ENCODE data around the gene HDHD3.
"Not testable (repeated sequence)": the region's sequence is repeated elsewhere in the genome, so short reads cannot be mapped to it uniquely, and the experiment has no call there.

HDHD3 gene
- long read RNA-seq, donor 1, transcript HDHD3-202 (3 exons, 1,497 nt) = major isoform, 14 of 28 reads
- long read RNA-seq, donor 1, transcript HDHD3-203 (3 exons, 913 nt) = minor isoform, 11 of 28 reads
- long read RNA-seq, donor 1, partial matches to known transcripts = 0 of 28 reads
- long read RNA-seq, donor 1, other reads (novel, unspliced or antisense) = 0 of 28 reads
- long read RNA-seq, donor 2, transcript HDHD3-202 (3 exons, 1,497 nt) = major isoform, 16 of 23 reads
- long read RNA-seq, donor 2, transcript HDHD3-203 (3 exons, 913 nt) = minor isoform, 7 of 23 reads
- long read RNA-seq, donor 2, partial matches to known transcripts = 0 of 23 reads
- long read RNA-seq, donor 2, other reads (novel, unspliced or antisense) = 0 of 23 reads
- long read RNA-seq, donor 3, transcript HDHD3-203 (3 exons, 913 nt) = minor isoform, 5 of 16 reads
- long read RNA-seq, donor 3, transcript HDHD3-202 (3 exons, 1,497 nt) = major isoform, 7 of 16 reads
- long read RNA-seq, donor 3, partial matches to known transcripts = 0 of 16 reads
- long read RNA-seq, donor 3, other reads (novel, unspliced or antisense) = 0 of 16 reads
- long read RNA-seq, donor 4, transcript HDHD3-202 (3 exons, 1,497 nt) = major isoform, 9 of 15 reads
- long read RNA-seq, donor 4, partial matches to known transcripts = 0 of 15 reads
- long read RNA-seq, donor 4, other reads (novel, unspliced or antisense) = 0 of 15 reads
- long read RNA-seq, donor 5, transcript HDHD3-203 (3 exons, 913 nt) = minor isoform, 13 of 32 reads
- long read RNA-seq, donor 5, transcript HDHD3-202 (3 exons, 1,497 nt) = major isoform, 18 of 32 reads
- long read RNA-seq, donor 5, partial matches to known transcripts = 0 of 32 reads
- long read RNA-seq, donor 5, other reads (novel, unspliced or antisense) = 0 of 32 reads
- long read RNA-seq, donor 6, transcript HDHD3-203 (3 exons, 913 nt) = minor isoform, 10 of 50 reads
- long read RNA-seq, donor 6, transcript HDHD3-202 (3 exons, 1,497 nt) = major isoform, 15 of 50 reads
- long read RNA-seq, donor 6, partial matches to known transcripts = 22 of 50 reads
- long read RNA-seq, donor 6, other reads (novel, unspliced or antisense) = 0 of 50 reads
- long read RNA-seq, donor 7, transcript HDHD3-203 (3 exons, 913 nt) = minor isoform, 10 of 31 reads
- long read RNA-seq, donor 7, transcript HDHD3-202 (3 exons, 1,497 nt) = major isoform, 19 of 31 reads
- long read RNA-seq, donor 7, partial matches to known transcripts = 0 of 31 reads
- long read RNA-seq, donor 7, other reads (novel, unspliced or antisense) = 0 of 31 reads
- long read RNA-seq, donor 8, transcript HDHD3-203 (3 exons, 913 nt) = major isoform, 8 of 22 reads
- long read RNA-seq, donor 8, transcript HDHD3-201 (2 exons, 1,834 nt) = minor isoform, 6 of 22 reads
- long read RNA-seq, donor 8, transcript HDHD3-202 (3 exons, 1,497 nt) = major isoform, 8 of 22 reads
- long read RNA-seq, donor 8, partial matches to known transcripts = 0 of 22 reads
- long read RNA-seq, donor 8, other reads (novel, unspliced or antisense) = 0 of 22 reads

GRCh38 chr9:113376634-113377567 is at the start of gene HDHD3:
HDHD3 (minus strand) TSS chr9:113376986; CDS start chr9:113374354, 2,632 bp downstream.
- peak; percentile 87 for DNase-seq

GRCh38 chr9:113425072-113425471 is 48.3 kb upstream of the HDHD3 start:
- no peak for DNase-seq

GRCh38 chr9:113421726-113422125 is 44.9 kb upstream of the HDHD3 start:
- no peak for DNase-seq

- DNase-seq = no peak
These were observed 40.6 kb upstream of the HDHD3 start for GRCh38 chr9:113417370-113417769.

- no peak for DNase-seq
These were observed 39.4 kb upstream of the HDHD3 start for GRCh38 chr9:113416149-113416721.

- DNase-seq = peak; percentile 96
These were observed 33.5 kb upstream of the HDHD3 start, which contains the start of the genes C9orf43 and POLE3 for GRCh38 chr9:113410207-113410864. C9orf43 (plus strand) TSS chr9:113410747; CDS start chr9:113413494, 2,747 bp downstream. POLE3 (minus strand) TSS chr9:113410675; CDS start chr9:113410293, 382 bp downstream.

- DNase-seq = no peak
These were observed 33.1 kb upstream of the HDHD3 start for GRCh38 chr9:113409883-113410206.

GRCh38 chr9:113409481-113409880 is 32.7 kb upstream of the HDHD3 start:
- no peak for DNase-seq

- DNase-seq = peak; percentile 30
These were observed 30.2 kb upstream of the HDHD3 start for GRCh38 chr9:113406873-113407511.

- DNase-seq = not testable (repeated sequence)
These were observed 29.6 kb upstream of the HDHD3 start for GRCh38 chr9:113406353-113406752.

GRCh38 chr9:113403646-113404045 is 26.9 kb upstream of the HDHD3 start:
- DNase-seq = no peak

- peak; percentile 98 for DNase-seq
These were observed 24.4 kb upstream of the HDHD3 start, which contains the start of gene ALAD for GRCh38 chr9:113401027-113401792. ALAD (minus strand) TSS chr9:113401284; CDS start chr9:113393559, 7,725 bp downstream.

GRCh38 chr9:113399646-113400200 is 22.9 kb upstream of the HDHD3 start:
- DNase-seq = no peak

- no peak for DNase-seq
These were observed 22.0 kb upstream of the HDHD3 start for GRCh38 chr9:113398796-113399195.

GRCh38 chr9:113397203-113397631 is 20.4 kb upstream of the HDHD3 start:
- DNase-seq = no peak

GRCh38 chr9:113395000-113395861 is 18.4 kb upstream of the HDHD3 start:
- no peak for DNase-seq

- no peak for DNase-seq
These were observed 16.5 kb upstream of the HDHD3 start for GRCh38 chr9:113393281-113393680.

Measured in right kidney (tissue), 9 donors.